HepG2 (cell line): Measurements from ENCODE around the gene HPCAL1. TPM values are rescaled to one million over a fixed set of nuclear protein-coding genes. Genes with fewer than 3 reads are reported as not detected.
A peak's percentile ranks its signal among the peaks of the same experiment; 100 is the strongest.

Source experiments
- BRD4 ChIP-seq: sonication (generic); formaldehyde crosslinking; IDR thresholded peaks from 2 replicates; pipeline ENCODE4 v1.4.0; 2020; ENCODE audit warnings: missing genetic modification reagents
- FLYWCH1 ChIP-seq: sonication (generic); formaldehyde crosslinking; IDR thresholded peaks from 2 replicates; pipeline ENCODE4 v1.8.1; 2023; ENCODE audit warnings: mild to moderate bottlenecking, missing genetic modification reagents
- FOXA1 ChIP-seq, 2 experiments: fragments of 450-650 bp in 1 of 2; sonication (generic) in 1 of 2; formaldehyde crosslinking in 1 of 2; IDR thresholded peaks; 2 replicates each; pipeline versions ENCODE4 v1.4.0 to v1.6.1; 2016 to 2020; ENCODE audit warnings: missing genetic modification reagents in 1 of 2
- FOXA3 ChIP-seq: IDR thresholded peaks from 2 replicates; pipeline ENCODE4 v1.6.1; 2016; ENCODE audit warnings: missing genetic modification reagents, missing compliant biosample characterization
- HOXA3 ChIP-seq: sonication (generic); formaldehyde crosslinking; IDR thresholded peaks from 2 replicates; pipeline ENCODE4 v1.5.0; 2020; ENCODE audit warnings: missing genetic modification reagents
- KMT2A ChIP-seq: sonication (generic); formaldehyde crosslinking; IDR thresholded peaks from 2 replicates; pipeline ENCODE4 v1.4.0; 2020; ENCODE audit warnings: missing genetic modification reagents
- MAF1 ChIP-seq: sonication (generic); formaldehyde crosslinking; IDR thresholded peaks from 2 replicates; pipeline ENCODE4 v1.5.0; 2020; ENCODE audit warnings: missing genetic modification reagents, borderline replicate concordance
- POLR2AphosphoS2 ChIP-seq: IDR thresholded peaks from 2 replicates; pipeline ENCODE4 v1.6.1; 2011; ENCODE audit warnings: low read depth, low read length, improper control_type of control experiment
- SKIL ChIP-seq: sonication (generic); formaldehyde crosslinking; IDR thresholded peaks from 2 replicates; pipeline ENCODE4 v1.8.0; 2022; ENCODE audit warnings: missing genetic modification reagents, mild to moderate bottlenecking, moderate library complexity, borderline replicate concordance
- SYNCRIP ChIP-seq: fragments of 200-400 bp; formaldehyde crosslinking; IDR thresholded peaks from 2 replicates; pipeline ENCODE4 v1.6.1; 2018; ENCODE audit warnings: mild to moderate bottlenecking, low read depth, low read length; ENCODE audit not compliant: insufficient read depth
- TMF1 ChIP-seq: sonication (generic); formaldehyde crosslinking; IDR thresholded peaks from 2 replicates; pipeline ENCODE4 v1.8.1; 2022; ENCODE audit warnings: low read depth, missing genetic modification reagents
- ZFP1 ChIP-seq: IDR thresholded peaks from 2 replicates; pipeline ENCODE4 v1.6.1; 2016
- ZNF142 ChIP-seq: sonication (generic); formaldehyde crosslinking; IDR thresholded peaks from 2 replicates; pipeline ENCODE4 v1.4.0; 2020; ENCODE audit warnings: missing genetic modification reagents
- ZNF329 ChIP-seq: sonication (generic); formaldehyde crosslinking; IDR thresholded peaks from 2 replicates; pipeline ENCODE4 v1.9.0; 2021; ENCODE audit warnings: low read depth, mild to moderate bottlenecking, missing genetic modification reagents
- ZNF562 ChIP-seq: sonication (generic); formaldehyde crosslinking; IDR thresholded peaks from 2 replicates; pipeline ENCODE4 v1.8.0; 2022; ENCODE audit warnings: missing genetic modification reagents, borderline replicate concordance
- ZNF7 ChIP-seq: IDR thresholded peaks from 2 replicates; pipeline ENCODE4 v1.6.1; 2016; ENCODE audit warnings: missing biosample characterization, missing genetic modification reagents
- ZNF773 ChIP-seq: sonication (generic); formaldehyde crosslinking; IDR thresholded peaks from 2 replicates; pipeline ENCODE4 v1.4.0; 2020; ENCODE audit warnings: missing genetic modification reagents, borderline replicate concordance
- ZNF781 ChIP-seq: sonication (generic); formaldehyde crosslinking; IDR thresholded peaks from 2 replicates; pipeline ENCODE4 v1.5.1; 2020; ENCODE audit warnings: borderline replicate concordance, mild to moderate bottlenecking, missing genetic modification reagents; ENCODE audit errors: not compliant biosample characterization
- polyA plus RNA-seq, 8 experiments: library from polyadenylated mRNA; depleted of rRNA in 3 of 8; stranded (reverse) in 7 of 8; unstranded in 1 of 8; fragments of >200 nt; fragmentation: Illumina TruSeq in 4 of 8; extraction: Trizol in 4 of 8; gene quantifications; 2 replicates each; pipeline versions ENCODE4 v1.2.1 to v1.2.3, GENCODE V29; 2011 to 2016; ENCODE audit warnings: low read depth in 4 of 8, missing spikeins in 1 of 8, mixed read lengths in 1 of 8; ENCODE audit not compliant: insufficient read depth in 1 of 8
- total RNA-seq, 5 experiments: library from RNA; depleted of rRNA; stranded (reverse); fragments of >200 nt; fragmentation: Illumina TruSeq; extraction: Trizol; gene quantifications; 2 replicates each; pipeline ENCODE4 v1.2.3, GENCODE V29; 2016; ENCODE audit warnings: low read depth in 1 of 5
- TF ChIP-seq, protein P1 (sequence below): sonication (generic); formaldehyde crosslinking; IDR thresholded peaks from 2 replicates; pipeline ENCODE4 v1.4.0; 2020; ENCODE audit warnings: missing genetic modification reagents
- TF ChIP-seq, protein P2 (sequence below): sonication (generic); formaldehyde crosslinking; IDR thresholded peaks from 2 replicates; pipeline ENCODE4 v1.4.0; 2020; ENCODE audit warnings: mild to moderate bottlenecking, missing genetic modification reagents

HPCAL1 gene
- total and polyA plus RNA-seq, 2 of the 13 experiments (the other 11 are each of a cell fraction or from before 2014, with no cell fraction given) = 29.5 to 29.9 TPM

GRCh38 chr2:10278029-10278762 lies 24.5 kb upstream of the HPCAL1 start (continued):
- TF ChIP-seq POLR2AphosphoS2 = no peak
- TF ChIP-seq FOXA1 (IDR thresholded peaks at IDR 0.05) = no peak
- TF ChIP-seq FOXA1 (CRISPR knock-in tag; IDR thresholded peaks at IDR 0.05) = no peak; the same call in 1 of the 2 replicates
- no peak for TF ChIP-seq ZNF773 (CRISPR knock-in tag)
- TF ChIP-seq FOXA3 = peak; percentile 32; the same call in 1 of the 2 replicates
- no peak for TF ChIP-seq MAF1 (CRISPR knock-in tag)
- TF ChIP-seq KMT2A = 0 out of 2 replicates have a peak, but pooled peaks have one; percentile 1
- no peak for TF ChIP-seq BRD4 (CRISPR knock-in tag)
- TF ChIP-seq ZNF562 (CRISPR knock-in tag) = no peak
- TF ChIP-seq ZNF781 = peak; percentile 55
- no peak for TF ChIP-seq SKIL (CRISPR knock-in tag)
- no peak for TF ChIP-seq ZNF7 (CRISPR knock-in tag)
- no peak for TF ChIP-seq SYNCRIP
- TF ChIP-seq, protein P1, sequence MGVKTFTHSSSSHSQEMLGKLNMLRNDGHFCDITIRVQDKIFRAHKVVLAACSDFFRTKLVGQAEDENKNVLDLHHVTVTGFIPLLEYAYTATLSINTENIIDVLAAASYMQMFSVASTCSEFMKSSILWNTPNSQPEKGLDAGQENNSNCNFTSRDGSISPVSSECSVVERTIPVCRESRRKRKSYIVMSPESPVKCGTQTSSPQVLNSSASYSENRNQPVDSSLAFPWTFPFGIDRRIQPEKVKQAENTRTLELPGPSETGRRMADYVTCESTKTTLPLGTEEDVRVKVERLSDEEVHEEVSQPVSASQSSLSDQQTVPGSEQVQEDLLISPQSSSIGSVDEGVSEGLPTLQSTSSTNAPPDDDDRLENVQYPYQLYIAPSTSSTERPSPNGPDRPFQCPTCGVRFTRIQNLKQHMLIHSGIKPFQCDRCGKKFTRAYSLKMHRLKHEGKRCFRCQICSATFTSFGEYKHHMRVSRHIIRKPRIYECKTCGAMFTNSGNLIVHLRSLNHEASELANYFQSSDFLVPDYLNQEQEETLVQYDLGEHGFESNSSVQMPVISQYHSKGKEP (CRISPR knock-in tag) = no peak
- TF ChIP-seq ZNF329 (CRISPR knock-in tag) = no peak
- TF ChIP-seq FLYWCH1 (CRISPR knock-in tag) = peak; percentile 21; the same call in 1 of the 2 replicates
- 0 out of 2 replicates have a peak, but pooled peaks have one; percentile 40 for TF ChIP-seq ZNF142 (CRISPR knock-in tag)
- TF ChIP-seq HOXA3 = peak; percentile 53; the same call in 1 of the 2 replicates
- no peak; the same call in none of the 2 replicates for TF ChIP-seq ZFP1 (CRISPR knock-in tag)
- TF ChIP-seq, protein P2, sequence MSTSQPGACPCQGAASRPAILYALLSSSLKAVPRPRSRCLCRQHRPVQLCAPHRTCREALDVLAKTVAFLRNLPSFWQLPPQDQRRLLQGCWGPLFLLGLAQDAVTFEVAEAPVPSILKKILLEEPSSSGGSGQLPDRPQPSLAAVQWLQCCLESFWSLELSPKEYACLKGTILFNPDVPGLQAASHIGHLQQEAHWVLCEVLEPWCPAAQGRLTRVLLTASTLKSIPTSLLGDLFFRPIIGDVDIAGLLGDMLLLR (CRISPR knock-in tag) = peak; percentile 73
- 0 out of 2 replicates have a peak, but pooled peaks have one; percentile 38 for TF ChIP-seq TMF1 (CRISPR knock-in tag)
